Cardiac fibroblast (primary cell): ENCODE results near the gene POLR2A.

ENCODE experiments used
- DNase-seq, 2 donors: peaks; one replicate each; pipeline versions ENCODE4 v3.0.0 to v3.0.0-alpha.2; 2010; ENCODE audit warnings: low read depth in 2 of 2
- H3K4me3 ChIP-seq, 2 donors: replicated peaks in 1 of 2; 1 replicate in 1 of 2; 2 replicates in 1 of 2; pipeline ENCODE4 v1.5.1; 2011; ENCODE audit warnings: low read depth in 2 of 2, low read length in 2 of 2, mild to moderate bottlenecking in 2 of 2, moderate library complexity in 1 of 2
- CTCF ChIP-seq: IDR thresholded peaks from one replicate; pipeline ENCODE4 v1.5.1; 2011; ENCODE audit warnings: low read depth, mild to moderate bottlenecking, low read length, inconsistent platforms

The POLR2A gene

DNA sequence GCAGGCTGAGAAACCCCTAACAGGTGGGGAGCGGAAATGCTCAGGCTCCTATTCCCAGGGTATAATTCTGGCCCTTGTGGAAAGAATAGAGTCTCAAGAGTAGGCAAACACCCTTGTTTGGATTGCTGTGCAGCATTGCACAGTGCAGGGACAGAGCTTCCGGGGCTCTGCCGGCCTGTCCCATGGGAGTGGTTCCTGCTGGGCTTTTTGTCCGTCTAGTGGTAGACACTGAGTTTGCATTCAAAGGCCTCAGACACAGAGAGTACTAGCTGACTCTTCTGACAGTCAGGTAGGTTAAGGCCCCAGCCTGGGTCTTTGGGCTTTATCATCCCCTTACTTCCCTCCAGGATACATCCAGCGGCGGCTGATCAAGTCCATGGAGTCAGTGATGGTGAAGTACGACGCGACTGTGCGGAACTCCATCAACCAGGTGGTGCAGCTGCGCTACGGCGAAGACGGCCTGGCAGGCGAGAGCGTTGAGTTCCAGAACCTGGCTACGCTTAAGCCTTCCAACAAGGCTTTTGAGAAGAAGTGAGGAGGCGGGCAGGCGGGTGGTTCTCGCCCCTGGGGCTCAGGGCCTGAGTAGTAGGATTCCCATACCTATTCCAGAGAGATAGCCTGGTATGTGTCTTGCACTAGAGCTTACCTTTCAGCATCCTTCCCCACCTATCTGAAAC lies 18.1 kb downstream of the POLR2A start:
- no peak for DNase-seq
- TF ChIP-seq CTCF, result no peak
- H3K4me3 ChIP-seq, result no peak overlapping the region

- peak; percentile 20 for TF ChIP-seq CTCF
- H3K4me3 ChIP-seq, result no peak overlapping the region
- DNase-seq, result no peak
Observed at GRCh38 chr17:7502987-7503386, 18.8 kb downstream of the POLR2A start.

DNA sequence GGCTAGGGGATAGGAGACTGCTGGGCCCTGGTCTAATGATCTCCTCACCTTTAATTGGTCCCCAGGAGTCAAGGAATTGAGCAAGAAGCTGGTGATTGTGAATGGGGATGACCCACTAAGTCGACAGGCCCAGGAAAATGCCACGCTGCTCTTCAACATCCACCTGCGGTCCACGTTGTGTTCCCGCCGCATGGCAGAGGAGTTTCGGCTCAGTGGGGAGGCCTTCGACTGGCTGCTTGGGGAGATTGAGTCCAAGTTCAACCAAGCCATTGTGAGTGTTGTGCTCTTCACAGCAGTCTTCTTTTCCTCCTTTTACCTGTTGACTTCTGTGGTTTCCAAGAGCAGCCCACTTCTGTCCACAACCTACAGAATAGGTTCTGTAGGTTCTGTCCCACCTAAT lies 19.4 kb downstream of the POLR2A start:
- no peak for TF ChIP-seq CTCF
- DNase-seq, result no peak
- H3K4me3 ChIP-seq, result no peak overlapping the region

DNA sequence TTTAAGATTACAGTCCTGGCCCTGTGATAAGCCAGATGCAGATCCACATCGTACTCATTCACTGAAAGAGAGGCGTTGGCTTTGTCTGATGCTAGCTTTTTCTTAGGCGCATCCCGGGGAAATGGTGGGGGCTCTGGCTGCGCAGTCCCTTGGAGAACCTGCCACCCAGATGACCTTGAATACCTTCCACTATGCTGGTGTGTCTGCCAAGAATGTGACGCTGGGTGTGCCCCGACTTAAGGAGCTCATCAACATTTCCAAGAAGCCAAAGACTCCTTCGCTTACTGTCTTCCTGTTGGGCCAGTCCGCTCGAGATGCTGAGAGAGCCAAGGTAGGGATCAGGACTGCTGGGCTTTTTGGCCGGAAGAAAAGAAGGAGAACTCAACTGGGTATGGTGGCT lies 24.0 kb downstream of the POLR2A start:
- H3K4me3 ChIP-seq, result no peak overlapping the region
- TF ChIP-seq CTCF, result no peak
- DNase-seq, result no peak

GRCh38 chr17:7508846-7509245 lies 24.7 kb downstream of the POLR2A start:
- no peak for DNase-seq
- TF ChIP-seq CTCF, result no peak
- H3K4me3 ChIP-seq, result no peak overlapping the region

GRCh38 chr17:7509937-7510336 lies 25.8 kb downstream of the POLR2A start:
- TF ChIP-seq CTCF, result no peak
- DNase-seq, result no peak
- no peak overlapping the region for H3K4me3 ChIP-seq

GRCh38 chr17:7511108-7511507 lies 26.9 kb downstream of the POLR2A start:
- H3K4me3 ChIP-seq, result no peak overlapping the region
- TF ChIP-seq CTCF, result no peak
- no peak for DNase-seq
